GM12891 (cell line): ENCODE data around the gene MAP2K7.

Source experiments
- POLR2AphosphoS5 ChIP-seq: IDR thresholded peaks from 2 replicates; pipeline ENCODE4 v1.6.1; 2011; ENCODE audit warnings: low read depth, low read length, control low read depth
- SPI1 ChIP-seq: IDR thresholded peaks from 2 replicates; pipeline ENCODE4 v1.6.1; 2011; ENCODE audit warnings: low read depth, low read length, control low read depth
- TAF1 ChIP-seq: IDR thresholded peaks from 2 replicates; pipeline ENCODE4 v1.6.1; 2011; ENCODE audit warnings: low read depth, low read length, control low read depth

DNA sequence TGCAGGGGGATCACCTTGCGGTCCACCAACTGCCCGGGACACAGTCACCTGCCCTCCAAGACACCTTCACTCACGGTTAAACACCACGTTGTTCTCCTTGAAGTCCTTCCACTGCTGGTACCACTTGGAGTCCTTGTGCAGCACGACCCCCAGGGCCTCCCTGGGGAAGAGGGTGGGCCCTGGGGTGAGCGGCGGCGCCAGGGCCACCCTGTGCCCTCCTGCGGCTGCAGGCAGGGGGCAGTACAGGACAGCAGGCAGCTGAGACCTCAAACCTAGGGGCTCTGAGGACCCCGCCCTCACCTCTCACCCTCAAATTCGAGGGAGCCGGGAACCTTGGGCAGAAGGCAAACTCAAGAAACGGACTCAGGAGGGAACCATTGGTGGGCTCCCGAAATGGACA lies 29.7 kb downstream of the MAP2K7 start:
- no peak for TF ChIP-seq SPI1
- TF ChIP-seq TAF1, result no peak
- no peak for TF ChIP-seq POLR2AphosphoS5
